Smooth muscle cell (in vitro differentiated cells): ENCODE results near the gene MUSTN1. TPM values are rescaled to one million over a fixed set of nuclear protein-coding genes. Genes with fewer than 3 reads are reported as not detected.

Experiments
- DNase-seq: peaks from one replicate; lab custom pipeline; 2025; ENCODE audit not compliant: unreplicated experiment; lab: John Stamatoyannopoulos, UW
- H2AFZ ChIP-seq: fragments of 200-600 bp; sonication (generic); 2 replicates; pipeline ENCODE4 v1.6.0; 2016; ENCODE audit warnings: antibody characterized with exemption, low read depth, mild to moderate bottlenecking
- H3F3A ChIP-seq: fragments of 200-600 bp; sonication (generic); 2 replicates; pipeline ENCODE4 v1.6.0; 2017; ENCODE audit warnings: antibody characterized with exemption, low read depth
- H3K27ac ChIP-seq: fragments of 200-600 bp; sonication (generic); 2 replicates; pipeline ENCODE4 v1.5.1; 2016; ENCODE audit warnings: low read depth, mild to moderate bottlenecking
- H3K27me3 ChIP-seq: fragments of 200-600 bp; sonication (generic); 2 replicates; pipeline ENCODE4 v1.6.1; 2016; ENCODE audit warnings: low read depth, mild to moderate bottlenecking
- H3K36me3 ChIP-seq: fragments of 200-600 bp; sonication (generic); 2 replicates; pipeline ENCODE4 v1.5.1; 2016; ENCODE audit warnings: low read depth
- H3K4me1 ChIP-seq: fragments of 200-600 bp; sonication (generic); 2 replicates; pipeline ENCODE4 v1.5.1; 2016; ENCODE audit warnings: low read depth
- H3K4me2 ChIP-seq: fragments of 200-600 bp; sonication (generic); 2 replicates; pipeline ENCODE4 v1.6.0; 2016; ENCODE audit warnings: mild to moderate bottlenecking
- H3K4me3 ChIP-seq: fragments of 200-600 bp; sonication (generic); 2 replicates; pipeline ENCODE4 v1.5.1; 2016; ENCODE audit warnings: mild to moderate bottlenecking
- H3K79me2 ChIP-seq: fragments of 200-600 bp; sonication (generic); 2 replicates; pipeline ENCODE4 v1.6.0; 2016; ENCODE audit warnings: low read depth, mild to moderate bottlenecking
- H3K9ac ChIP-seq: fragments of 200-600 bp; sonication (generic); 2 replicates; pipeline ENCODE4 v1.6.0; 2016; ENCODE audit warnings: low read depth
- H3K9me3 ChIP-seq: fragments of 200-600 bp; sonication (generic); replicated peaks from 2 replicates; pipeline ENCODE4 v1.5.1; 2016; ENCODE audit warnings: low read depth
- H4K20me1 ChIP-seq: fragments of 200-600 bp; sonication (generic); 2 replicates; pipeline ENCODE4 v1.6.0; 2016; ENCODE audit warnings: low read depth
- WGBS: methylation state at CpG from one replicate; pipeline ENCODE4 v1.1.7; 2016; ENCODE audit warnings: low lambda C conversion rate; 5-methylcytosine and 5-hydroxymethylcytosine counted together
- microRNA-seq: library from miRNA; unstranded; fragments of <30 nt; microRNA quantifications from one replicate; pipeline ENCODE4, GENCODE V29; 2016; ENCODE audit warnings: borderline number of aligned reads
- polyA plus RNA-seq: library from polyadenylated mRNA; unstranded; fragments of >200 nt; fragmentation: Nextera tagmentation; extraction: Ambion mirVana; gene quantifications from 2 replicates; pipeline ENCODE4 v1.2.1, GENCODE V29; 2016
- small RNA-seq: library from RNA; depleted of rRNA; stranded (forward); fragments of <200 nt; gene quantifications from one replicate; pipeline ENCODE3, GENCODE V24; 2014
- total RNA-seq: library from RNA; depleted of rRNA; stranded (reverse); fragments of >200 nt; gene quantifications from 2 replicates; pipeline ENCODE4 v1.2.3, GENCODE V29; 2014
- TF ChIP-seq, protein P1 (sequence below): fragments of 200-600 bp; sonication (generic); IDR thresholded peaks from 2 replicates; pipeline ENCODE4 v1.5.1; 2017; ENCODE audit warnings: borderline replicate concordance, mild to moderate bottlenecking, antibody characterized with exemption; ENCODE audit not compliant: insufficient read depth, poor library complexity, severe bottlenecking

MUSTN1 gene
- total and polyA plus RNA-seq, 2 experiments from 2014 or later: 0.30 to 2.2 TPM

DNA sequence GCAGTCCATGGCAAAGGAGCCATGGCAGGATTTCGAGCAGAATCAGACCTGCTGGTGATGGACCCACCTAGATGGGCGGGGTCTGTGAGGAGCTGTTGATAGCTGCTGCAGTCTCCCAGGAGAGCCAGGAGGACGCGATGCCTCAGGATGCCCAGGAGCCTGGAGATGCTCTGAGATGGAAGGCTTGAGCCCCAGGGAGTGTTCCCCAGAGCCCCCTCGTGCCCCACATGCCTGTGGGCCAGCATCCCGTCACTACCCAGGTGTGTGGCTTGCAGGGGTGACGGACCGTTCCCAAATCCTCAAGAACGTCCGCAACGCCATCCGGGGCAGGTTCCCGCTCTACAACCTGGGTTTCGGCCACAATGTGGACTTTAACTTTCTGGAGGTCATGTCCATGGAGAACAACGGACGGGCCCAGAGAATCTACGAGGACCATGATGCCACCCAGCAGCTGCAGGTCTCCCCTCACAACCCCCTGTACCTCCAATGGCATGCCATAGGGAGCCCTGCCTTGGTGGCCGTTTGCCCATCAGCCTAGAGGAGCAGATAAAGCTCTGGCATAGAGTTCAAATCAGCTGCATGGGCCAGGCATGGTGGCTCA is 50.7 kb downstream of the MUSTN1 start:
- WGBS: 83% methylated on average over 18 of the region's 18 CpGs
- DNase-seq: no peak
- no peaks in the 10 kb centered on the region for H3K9me3 ChIP-seq

GRCh38 chr3:52783211-52783555 is 51.6 kb downstream of the MUSTN1 start:
- Histone ChIP-seq H3K9ac (no peak overlapping the region), H3K36me3 (no peaks in the 10 kb centered on the region), H3K4me3 (no peak overlapping the region), H3F3A (no peaks in the 10 kb centered on the region), H3K4me1 (no peaks in the 10 kb centered on the region), H3K4me2 (no peak overlapping the region), H4K20me1 (no peaks in the 10 kb centered on the region), H3K79me2 (no peaks in the 10 kb centered on the region), H3K27ac (no peak overlapping the region), H3K9me3 (no peaks in the 10 kb centered on the region), H2AFZ (no peak overlapping the region), H3K27me3 (peaks cover 28% of the 10 kb centered on the region)
- 92% methylated on average over 3 of the region's 3 CpGs for WGBS
- DNase-seq: no peak
- TF ChIP-seq, protein P1, sequence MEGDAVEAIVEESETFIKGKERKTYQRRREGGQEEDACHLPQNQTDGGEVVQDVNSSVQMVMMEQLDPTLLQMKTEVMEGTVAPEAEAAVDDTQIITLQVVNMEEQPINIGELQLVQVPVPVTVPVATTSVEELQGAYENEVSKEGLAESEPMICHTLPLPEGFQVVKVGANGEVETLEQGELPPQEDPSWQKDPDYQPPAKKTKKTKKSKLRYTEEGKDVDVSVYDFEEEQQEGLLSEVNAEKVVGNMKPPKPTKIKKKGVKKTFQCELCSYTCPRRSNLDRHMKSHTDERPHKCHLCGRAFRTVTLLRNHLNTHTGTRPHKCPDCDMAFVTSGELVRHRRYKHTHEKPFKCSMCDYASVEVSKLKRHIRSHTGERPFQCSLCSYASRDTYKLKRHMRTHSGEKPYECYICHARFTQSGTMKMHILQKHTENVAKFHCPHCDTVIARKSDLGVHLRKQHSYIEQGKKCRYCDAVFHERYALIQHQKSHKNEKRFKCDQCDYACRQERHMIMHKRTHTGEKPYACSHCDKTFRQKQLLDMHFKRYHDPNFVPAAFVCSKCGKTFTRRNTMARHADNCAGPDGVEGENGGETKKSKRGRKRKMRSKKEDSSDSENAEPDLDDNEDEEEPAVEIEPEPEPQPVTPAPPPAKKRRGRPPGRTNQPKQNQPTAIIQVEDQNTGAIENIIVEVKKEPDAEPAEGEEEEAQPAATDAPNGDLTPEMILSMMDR: no peak

More for the DNA sequence above, 50.7 kb downstream of the MUSTN1 start:
- no peak overlapping the region for H3K4me3 ChIP-seq
- H3K9ac ChIP-seq: no peak overlapping the region
- H3F3A ChIP-seq: no peaks in the 10 kb centered on the region
- H3K79me2 ChIP-seq: no peaks in the 10 kb centered on the region
- no peak overlapping the region for H3K27ac ChIP-seq
- no peak overlapping the region for H2AFZ ChIP-seq
- no peaks in the 10 kb centered on the region for H4K20me1 ChIP-seq
- no peaks in the 10 kb centered on the region for H3K36me3 ChIP-seq
- no peak overlapping the region for H3K4me2 ChIP-seq
- peaks cover 28% of the 10 kb centered on the region for H3K27me3 ChIP-seq
- TF ChIP-seq, protein P1: no peak
- no peaks in the 10 kb centered on the region for H3K4me1 ChIP-seq

Small RNA genes within 50 kb of the gene (microRNA-seq; reads per million reads assigned to microRNA genes)
- not detected for gene MIR8064

Small RNA genes within 50 kb of the gene (small RNA-seq; reads per million reads assigned to genes)
- gene MIR8064 (not detected), gene MUSTN1 (0.13 reads per million)

Other genes with a start within 250 kb of the MUSTN1 start
- gene PBRM1, start 149.1 kb downstream of the MUSTN1 start, total RNA-seq: 56.4 and 62.8 TPM in 2 replicates
- gene PBRM1, start 149.1 kb downstream of the MUSTN1 start, polyA plus RNA-seq: 27.6 and 28.9 TPM in 2 replicates
- 131 and 146 TPM in 2 replicates for gene GNL3, start 149.0 kb downstream of the MUSTN1 start, total RNA-seq
- gene GNL3, start 149.0 kb downstream of the MUSTN1 start, polyA plus RNA-seq: 89.4 and 106 TPM in 2 replicates
- gene GLT8D1, start 129.2 kb downstream of the MUSTN1 start, total RNA-seq: 110 and 151 TPM in 2 replicates
- gene GLT8D1, start 129.2 kb downstream of the MUSTN1 start, polyA plus RNA-seq: 126 and 133 TPM in 2 replicates
- 301 and 409 TPM in 2 replicates for gene SPCS1, start 128.9 kb downstream of the MUSTN1 start, total RNA-seq
- 328 and 329 TPM in 2 replicates for gene SPCS1, start 128.9 kb downstream of the MUSTN1 start, polyA plus RNA-seq
- gene NEK4, start 64.1 kb downstream of the MUSTN1 start, total RNA-seq: 9.6 and 11.0 TPM in 2 replicates
- 7.1 and 8.6 TPM in 2 replicates for gene NEK4, start 64.1 kb downstream of the MUSTN1 start, polyA plus RNA-seq
- gene ITIH1, start 57.4 kb downstream of the MUSTN1 start, total RNA-seq: not detected in 2 replicates
- gene ITIH1, start 57.4 kb downstream of the MUSTN1 start, polyA plus RNA-seq: 0.33 TPM in 1 of 2 replicates, not detected in the other
- not detected in 2 replicates for gene ITIH3, start 40.2 kb downstream of the MUSTN1 start, total RNA-seq
- 0.35 TPM in 1 of 2 replicates, not detected in the other for gene ITIH3, start 40.2 kb downstream of the MUSTN1 start, polyA plus RNA-seq
- 1.6 and 2.3 TPM in 2 replicates for gene ITIH4, start 4.3 kb downstream of the MUSTN1 start, total RNA-seq
- gene ITIH4, start 4.3 kb downstream of the MUSTN1 start, polyA plus RNA-seq: 1.6 and 4.5 TPM in 2 replicates
- 12.8 and 13.1 TPM in 2 replicates for gene STIMATE, start 62.5 kb upstream of the MUSTN1 start, total RNA-seq
- 12.1 and 18.1 TPM in 2 replicates for gene STIMATE, start 62.5 kb upstream of the MUSTN1 start, polyA plus RNA-seq
- 2.2 and 2.4 TPM in 2 replicates for gene SFMBT1, start 211.1 kb upstream of the MUSTN1 start, total RNA-seq
- gene SFMBT1, start 211.1 kb upstream of the MUSTN1 start, polyA plus RNA-seq: 1.3 and 1.4 TPM in 2 replicates